H1 (cell line): ENCODE measurements around the gene PLEKHM3. TPM values are rescaled to one million over a fixed set of nuclear protein-coding genes. Genes with fewer than 3 reads are reported as not detected.

ENCODE experiments used
- CTCF ChIA-PET: fragments of 300-600 bp; sonication (Branson Sonifier 250); formaldehyde crosslinking; loops from one replicate; lab custom pipeline; 2021; ENCODE audit not compliant: partially characterized antibody; lab: Charles Lee
- POLR2A ChIA-PET: fragments of 300-600 bp; sonication (Branson Sonifier 250); formaldehyde crosslinking; loops from one replicate; lab custom pipeline; 2021; ENCODE audit warnings: inconsistent platforms; ENCODE audit not compliant: partially characterized antibody; lab: Charles Lee
- DNase-seq, 2 experiments: peaks; one replicate each; pipeline versions ENCODE4 v3.0.0 to v3.0.0-alpha.2; 2010 to 2022; ENCODE audit warnings: low spot score in 2 of 2, low read depth in 1 of 2, mixed read lengths in 1 of 2
- FAIRE-seq: peaks from 2 replicates; lab custom pipeline; 2011; peaks lifted over from hg19 to GRCh38; lab: Jason Lieb, UNC
- H2AFZ ChIP-seq: 2 replicates; pipeline ENCODE4 v1.8.1; 2012; ENCODE audit warnings: low read length, inconsistent platforms
- H2AK5ac ChIP-seq: 2 replicates; pipeline ENCODE4 v1.6.1; 2013; ENCODE audit warnings: low read depth, low read length
- H2BK120ac ChIP-seq: replicated peaks from 2 replicates; pipeline ENCODE3; 2013; ENCODE audit warnings: low read depth, low read length, inconsistent platforms
- H2BK12ac ChIP-seq: 2 replicates; pipeline ENCODE4 v1.6.1; 2013; ENCODE audit warnings: low read depth, low read length
- H2BK15ac ChIP-seq: 2 replicates; pipeline ENCODE4 v1.6.1; 2013; ENCODE audit warnings: low read length
- H2BK20ac ChIP-seq: 2 replicates; pipeline ENCODE4 v1.6.1; 2013; ENCODE audit warnings: low read length
- H2BK5ac ChIP-seq: 2 replicates; pipeline ENCODE4 v1.6.1; 2013; ENCODE audit warnings: low read depth, low read length
- H3K14ac ChIP-seq: 2 replicates; pipeline ENCODE4 v1.6.1; 2013; ENCODE audit warnings: inconsistent platforms; ENCODE audit not compliant: insufficient read length
- H3K18ac ChIP-seq: 2 replicates; pipeline ENCODE4 v1.6.1; 2013; ENCODE audit warnings: low read length; ENCODE audit errors: extremely low read depth
- H3K23ac ChIP-seq: 2 replicates; pipeline ENCODE4 v1.6.1; 2013; ENCODE audit warnings: inconsistent platforms; ENCODE audit not compliant: insufficient read length
- H3K23me2 ChIP-seq: 2 replicates; pipeline ENCODE4 v1.6.1; 2013; ENCODE audit warnings: low read depth, low read length
- H3K27ac ChIP-seq: 2 replicates; pipeline ENCODE4 v1.6.1; 2011; ENCODE audit warnings: low read depth, low read length, inconsistent platforms
- H3K27me3 ChIP-seq, 4 experiments: replicated peaks in 1 of 4; 1 replicate in 1 of 4; 2 replicates in 3 of 4; pipeline versions ENCODE4 v1.6.1 to v1.8.1; 2011 to 2013; ENCODE audit warnings: low read length in 3 of 4, mild to moderate bottlenecking in 3 of 4, inconsistent platforms in 2 of 4, mixed read lengths in 2 of 4, moderate library complexity in 1 of 4; ENCODE audit not compliant: control insufficient read depth in 3 of 4, insufficient read depth in 3 of 4; ENCODE audit errors: extremely low read depth in 1 of 4
- H3K36me3 ChIP-seq, 4 experiments: 2 replicates each; pipeline versions ENCODE4 v1.6.1 to v1.8.1; 2011 to 2013; ENCODE audit warnings: mild to moderate bottlenecking in 4 of 4, low read length in 3 of 4, moderate library complexity in 2 of 4, control low read depth in 1 of 4, inconsistent platforms in 1 of 4; ENCODE audit not compliant: insufficient read depth in 4 of 4, control insufficient read depth in 2 of 4
- H3K4ac ChIP-seq: replicated peaks from 2 replicates; pipeline ENCODE3; 2013; ENCODE audit warnings: low read length, low read depth, mixed read lengths, inconsistent platforms; ENCODE audit not compliant: insufficient read length
- H3K4me1 ChIP-seq, 4 experiments: replicated peaks in 1 of 4; 1 replicate in 1 of 4; 2 replicates in 3 of 4; pipeline versions ENCODE4 v1.6.1 to v1.8.1; 2011 to 2013; ENCODE audit warnings: low read length in 3 of 4, inconsistent platforms in 2 of 4, mixed read lengths in 1 of 4; ENCODE audit not compliant: insufficient read depth in 4 of 4, control insufficient read depth in 3 of 4
- H3K4me2 ChIP-seq, 2 experiments: 2 replicates each; pipeline versions ENCODE4 v1.6.1 to v1.8.1; 2011 to 2013; ENCODE audit warnings: low read depth in 2 of 2, low read length in 2 of 2, control low read depth in 1 of 2, inconsistent platforms in 1 of 2, mild to moderate bottlenecking in 1 of 2; ENCODE audit not compliant: insufficient read depth in 1 of 2
- H3K4me3 ChIP-seq, 4 experiments: fragments of 200-600, 300-600 bp in 1 of 4; sonication (generic), shearing (Covaris generic), sonication (Bioruptor Twin) in 1 of 4; 2 replicates each; pipeline versions ENCODE4 v1.5.1 to v1.8.1; 2011 to 2016; ENCODE audit warnings: low read length in 4 of 4, low read depth in 3 of 4, control low read depth in 2 of 4, inconsistent platforms in 2 of 4, mild to moderate bottlenecking in 2 of 4, mixed read lengths in 1 of 4, moderate library complexity in 1 of 4; ENCODE audit not compliant: insufficient read depth in 2 of 4; ENCODE audit errors: extremely low read depth in 1 of 4
- H3K56ac ChIP-seq: replicated peaks from 2 replicates; pipeline ENCODE3; 2013; ENCODE audit warnings: low read depth, mild to moderate bottlenecking, mixed read lengths, low read length, inconsistent platforms; ENCODE audit not compliant: insufficient read length
- H3K79me1 ChIP-seq: 2 replicates; pipeline ENCODE4 v1.6.1; 2013; ENCODE audit warnings: low read depth, low read length, control low read depth
- H3K79me2 ChIP-seq, 2 experiments: 2 replicates each; pipeline versions ENCODE4 v1.6.1 to v1.8.1; 2012 to 2013; ENCODE audit warnings: low read length in 2 of 2, mild to moderate bottlenecking in 2 of 2, inconsistent platforms in 1 of 2; ENCODE audit not compliant: insufficient read depth in 2 of 2, control insufficient read depth in 1 of 2
- H3K9ac ChIP-seq, 4 experiments: replicated peaks in 1 of 4; 1 replicate in 1 of 4; 2 replicates in 3 of 4; pipeline versions ENCODE4 v1.6.1 to v1.8.1; 2011 to 2013; ENCODE audit warnings: low read depth in 3 of 4, low read length in 3 of 4, control low read depth in 2 of 4, mild to moderate bottlenecking in 2 of 4, moderate library complexity in 2 of 4, inconsistent platforms in 1 of 4; ENCODE audit errors: extremely low read depth in 1 of 4
- H3K9me3 ChIP-seq, 2 experiments: 2 replicates each; pipeline versions ENCODE4 v1.6.1 to v1.8.1; 2012 to 2013; ENCODE audit warnings: mild to moderate bottlenecking in 2 of 2, moderate library complexity in 2 of 2, control low read depth in 1 of 2, inconsistent platforms in 1 of 2, low read depth in 1 of 2, low read length in 1 of 2, mixed read lengths in 1 of 2; ENCODE audit not compliant: insufficient read depth in 2 of 2
- H4K20me1 ChIP-seq, 2 experiments: replicated peaks in 1 of 2; 2 replicates each; pipeline versions ENCODE3 to v1.8.1; 2011 to 2013; ENCODE audit warnings: inconsistent platforms in 2 of 2, low read length in 2 of 2, mild to moderate bottlenecking in 1 of 2; ENCODE audit not compliant: insufficient read depth in 2 of 2, control insufficient read depth in 1 of 2
- H4K5ac ChIP-seq: 2 replicates; pipeline ENCODE4 v1.6.1; 2013; ENCODE audit warnings: low read length, low read depth, mixed read lengths, inconsistent platforms; ENCODE audit not compliant: insufficient read length
- H4K8ac ChIP-seq: 2 replicates; pipeline ENCODE4 v1.8.0; 2013; ENCODE audit warnings: mild to moderate bottlenecking, moderate library complexity, low read length, inconsistent platforms; ENCODE audit not compliant: insufficient read depth; ENCODE audit errors: extremely low read depth
- H4K91ac ChIP-seq: replicated peaks from 2 replicates; pipeline ENCODE3; 2013; ENCODE audit warnings: low read length, mixed read lengths, inconsistent platforms; ENCODE audit not compliant: insufficient read length
- BCL11A ChIP-seq, 2 experiments: IDR thresholded peaks; one replicate each; pipeline ENCODE4 v1.6.1; 2011; ENCODE audit warnings: low read depth in 2 of 2, low read length in 2 of 2, mild to moderate bottlenecking in 2 of 2
- SIRT6 ChIP-seq: IDR thresholded peaks from one replicate; pipeline ENCODE4 v1.7.1; 2012; ENCODE audit warnings: low read length, inconsistent platforms
- WGBS, 2 experiments: shearing (Covaris generic) in 1 of 2; methylation state at CpG; one replicate each; pipeline versions ENCODE4 v1.1.6 to v1.1.7; 2013 to 2015; ENCODE audit warnings: low lambda C conversion rate in 2 of 2, mixed read lengths in 2 of 2, inconsistent platforms in 1 of 2, low coverage in 1 of 2, missing lambda C conversion rate in 1 of 2; ENCODE audit not compliant: insufficient replicate concordance in 2 of 2, insufficient coverage in 1 of 2, insufficient read length in 1 of 2; ENCODE audit errors: extremely low coverage in 1 of 2, missing lambda C conversion rate in 1 of 2; 5-methylcytosine and 5-hydroxymethylcytosine counted together
- polyA plus RNA-seq, 7 experiments: library from polyadenylated mRNA; depleted of rRNA in 3 of 7; stranded (reverse) in 5 of 7; unstranded in 2 of 7; fragments of >200 nt in 5 of 7; fragments of 200-250 nt in 2 of 7; gene quantifications; 1 replicate in 5 of 7; 2 replicates in 1 of 7; 4 replicates in 1 of 7; pipeline versions ENCODE4 v1.2.1 to v1.2.3, GENCODE V29; 2011 to 2013; ENCODE audit warnings: missing spikeins in 2 of 7, mixed read lengths in 2 of 7
- total RNA-seq: library from RNA; stranded (reverse); fragmentation: NEBNext Ultra II Directional; extraction: Animal tissue kit (Norgen Biotek cat#: 25700); gene quantifications from 2 replicates; pipeline ENCODE4 v1.2.1, GENCODE V29; 2021
- TF ChIP-seq, protein P1 (sequence below): IDR thresholded peaks from 2 replicates; pipeline ENCODE4 v1.6.1; 2012; ENCODE audit warnings: inconsistent platforms

PLEKHM3 gene
- total and polyA plus RNA-seq, 2 of the 8 experiments (the other 6 are each of a cell fraction or from before 2014, with no cell fraction given): 2.3 to 5.8 TPM

DNA sequence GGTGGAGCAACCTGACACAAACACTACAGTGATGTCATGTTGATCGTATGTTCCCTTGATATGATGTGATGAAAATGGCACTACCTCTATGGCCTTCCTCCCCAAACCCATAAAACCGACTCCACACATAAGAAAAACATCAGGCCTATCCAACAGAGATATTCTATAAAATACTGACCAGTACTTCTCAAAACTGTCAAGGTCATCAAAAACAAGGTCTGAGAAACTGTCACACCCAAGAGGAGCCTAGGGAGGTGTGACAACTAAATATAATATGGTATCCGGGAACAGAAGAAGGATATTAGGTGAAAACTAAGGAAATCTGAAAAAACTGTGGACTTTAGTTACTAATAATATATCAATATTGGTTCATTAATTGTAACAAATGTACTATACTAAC lies 169.7 kb downstream of the PLEKHM3 start:
- no peak for DNase-seq
- Histone ChIP-seq H4K5ac (no peak overlapping the region), H2BK5ac (no peak overlapping the region), H3K9ac (no peak overlapping the region), H3K4me3 (no peak overlapping the region), H3K4me1 (no peaks in the 10 kb centered on the region), H2AK5ac (no peak overlapping the region), H3K14ac (no peak overlapping the region), H3K4me2 (no peak overlapping the region), H3K27ac (no peak overlapping the region), H3K18ac (no peak overlapping the region), H4K20me1 (no peaks in the 10 kb centered on the region), H2AFZ (no peak overlapping the region), H2BK120ac (no peak overlapping the region), H3K79me1 (no peaks in the 10 kb centered on the region), H2BK15ac (no peak overlapping the region), H2BK12ac (no peak overlapping the region), H3K56ac (no peak overlapping the region), H4K91ac (no peak overlapping the region), H3K23me2 (no peaks in the 10 kb centered on the region), H3K9me3 (no peaks in the 10 kb centered on the region), H2BK20ac (no peak overlapping the region), H3K36me3 (no peaks in the 10 kb centered on the region), H3K27me3 (no peaks in the 10 kb centered on the region), H3K79me2 (no peaks in the 10 kb centered on the region), H3K23ac (no peak overlapping the region), H4K8ac (no peak overlapping the region), H3K4ac (no peak overlapping the region)
- POLR2A ChIA-PET: no interaction called here
- TF ChIP-seq BCL11A (IDR thresholded peaks at IDR 0.05; ENCODE audit: low read depth in 2 of 2, low read length in 2 of 2) (no peak), SIRT6 (no peak)
- TF ChIP-seq, protein P1, sequence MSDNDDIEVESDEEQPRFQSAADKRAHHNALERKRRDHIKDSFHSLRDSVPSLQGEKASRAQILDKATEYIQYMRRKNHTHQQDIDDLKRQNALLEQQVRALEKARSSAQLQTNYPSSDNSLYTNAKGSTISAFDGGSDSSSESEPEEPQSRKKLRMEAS: no peak
- FAIRE-seq: no peak
- WGBS, 2 experiments: 87% methylated on average over 3 of the region's 3 CpGs; no CpG with 5 or more reads in 1 of the 2 experiments
- CTCF ChIA-PET: interaction anchor here (1.0 to 1.4 kb wide), 3 partner anchors 16 to 216 kb away, joined by 3 to 5 read pairs (median 3); no protein-coding TSS in a partner anchor
